ENCODE results near the gene GET4.
A peak's percentile ranks its signal among the peaks of the same experiment; 100 is the strongest.
"Not testable (repeated sequence)": the region's sequence is repeated elsewhere in the genome, so short reads cannot be mapped to it uniquely, and the experiment has no call there.

Gene GET4

DNA sequence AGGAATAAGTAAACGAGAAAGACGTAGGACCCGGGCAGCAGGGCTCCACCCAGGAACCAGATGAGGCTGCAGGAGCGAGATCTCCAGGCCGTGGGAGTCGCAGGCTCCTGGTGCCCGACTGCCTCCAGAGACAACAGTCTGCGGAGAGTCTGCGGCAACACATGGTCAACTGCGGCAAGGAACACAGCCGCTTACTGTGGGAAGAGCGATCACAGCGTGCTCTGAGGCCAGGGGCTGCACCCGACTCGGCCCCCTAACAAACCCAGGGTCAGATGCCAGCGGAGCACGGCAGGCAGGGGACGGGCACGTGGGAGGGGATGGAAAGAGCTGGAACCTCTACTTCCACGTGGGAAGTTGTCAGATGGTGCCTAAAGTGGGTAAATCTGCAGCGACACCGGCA, 26.6 kb downstream of the GET4 start:
- no peak for TF ChIP-seq ZNF274 (IDR thresholded peaks at IDR 0.05; ENCODE audit: low read depth, low read length)
- no peak for TF ChIP-seq SUZ12 (IDR thresholded peaks at IDR 0.05; ENCODE audit: extremely low read depth, insufficient read depth, insufficient read length)
- TF ChIP-seq YY1 (IDR thresholded peaks at IDR 0.05; ENCODE audit: insufficient read depth, insufficient read length) = no peak
- Histone ChIP-seq H3K36me3 (ENCODE audit: insufficient read depth, insufficient read length, low read length) (peaks cover 15% of the 10 kb centered on the region), H3K9me3 (ENCODE audit: insufficient read depth, low read length) (no peaks in the 10 kb centered on the region), H3K4me3 (ENCODE audit: insufficient read length, low read depth) (no peak overlapping the region), H3K27me3 (ENCODE audit: insufficient read depth, insufficient read length) (peaks cover 37% of the 10 kb centered on the region), H3K9ac (ENCODE audit: insufficient read length, low read depth) (peak overlapping the region; percentile 6), H3K4me1 (ENCODE audit: insufficient read depth, insufficient read length) (peaks cover 21% of the 10 kb centered on the region)
- DNase-seq (ENCODE audit: low read depth, low spot score) = no peak

DNA sequence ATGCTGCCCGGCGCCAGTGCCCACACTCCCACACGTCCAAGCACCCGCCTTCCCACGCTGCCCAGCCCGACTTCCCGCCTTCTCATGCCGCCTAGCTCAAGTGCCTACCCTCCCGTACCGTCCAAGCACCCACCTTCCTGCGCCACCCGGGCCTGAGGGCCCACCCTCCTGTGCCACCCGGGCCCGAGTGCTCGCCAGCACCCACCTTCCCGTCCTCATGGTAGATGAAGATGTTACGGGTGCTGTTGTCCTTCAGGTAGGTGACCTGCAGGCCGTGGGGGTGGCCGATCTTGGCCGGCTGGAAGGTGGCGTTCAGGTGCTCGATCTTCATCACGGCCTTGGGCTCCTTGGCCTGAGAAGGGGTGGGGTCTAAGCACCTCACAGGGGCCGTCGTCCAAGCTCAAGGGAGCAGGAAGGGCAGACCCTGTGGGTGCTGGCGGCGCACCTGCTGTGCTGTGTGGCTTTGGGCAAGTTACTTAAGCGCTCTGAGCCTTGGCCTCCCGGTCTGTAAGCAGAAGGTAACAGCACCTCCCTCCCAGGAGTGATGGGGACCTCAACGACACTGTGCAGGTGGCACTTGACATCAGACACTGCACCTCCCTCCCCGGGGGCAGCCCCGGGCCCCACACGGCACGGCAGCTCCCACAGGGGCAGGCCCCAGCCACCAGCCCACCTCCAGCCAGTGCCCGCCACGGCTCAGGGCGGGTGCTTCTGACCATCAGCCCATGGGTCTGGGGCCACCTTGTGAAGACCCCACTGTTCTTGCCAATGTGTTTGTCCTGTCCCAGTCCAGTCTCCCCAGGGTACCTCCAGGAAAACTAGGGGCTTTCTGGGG, 27.8 kb downstream of the GET4 start:
- Histone ChIP-seq H3K9me3 (ENCODE audit: insufficient read depth, low read length) (no peaks in the 10 kb centered on the region), H3K4me1 (ENCODE audit: insufficient read depth, insufficient read length) (peaks cover 17% of the 10 kb centered on the region), H3K27me3 (ENCODE audit: insufficient read depth, insufficient read length) (peaks cover 42% of the 10 kb centered on the region), H3K9ac (ENCODE audit: insufficient read length, low read depth) (no peak overlapping the region), H3K36me3 (ENCODE audit: insufficient read depth, insufficient read length, low read length) (peaks cover 4% of the 10 kb centered on the region), H3K4me3 (ENCODE audit: insufficient read length, low read depth) (no peak overlapping the region)
- no peak for DNase-seq (ENCODE audit: low read depth, low spot score)
- no peak for TF ChIP-seq SUZ12 (IDR thresholded peaks at IDR 0.05; ENCODE audit: extremely low read depth, insufficient read depth, insufficient read length)
- no peak for TF ChIP-seq YY1 (IDR thresholded peaks at IDR 0.05; ENCODE audit: insufficient read depth, insufficient read length)
- no peak for TF ChIP-seq ZNF274 (IDR thresholded peaks at IDR 0.05; ENCODE audit: low read depth, low read length)

DNA sequence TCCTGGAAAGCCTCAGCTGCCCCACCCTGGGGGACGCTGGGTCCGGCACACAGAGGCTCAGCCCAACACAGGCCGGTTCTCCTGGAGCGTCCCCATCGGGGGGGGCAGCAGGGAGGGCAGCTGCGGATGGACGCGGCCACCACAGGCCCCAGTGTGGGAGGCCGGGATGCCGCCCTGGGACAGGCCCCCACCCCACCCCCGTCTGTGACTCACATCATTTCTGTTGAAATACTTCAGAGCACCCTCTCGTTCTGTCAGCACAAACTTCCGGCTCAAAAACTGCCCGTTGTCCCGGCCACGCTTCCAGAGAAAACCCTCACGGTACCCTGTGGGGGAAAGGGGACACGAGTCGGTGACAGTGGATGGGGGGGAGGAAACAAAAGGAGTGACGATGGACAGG, 28.5 kb downstream of the GET4 start:
- H3K4me1 ChIP-seq (ENCODE audit: insufficient read depth, insufficient read length) = peaks cover 16% of the 10 kb centered on the region
- no peak for TF ChIP-seq SUZ12 (IDR thresholded peaks at IDR 0.05; ENCODE audit: extremely low read depth, insufficient read depth, insufficient read length)
- no peak for TF ChIP-seq YY1 (IDR thresholded peaks at IDR 0.05; ENCODE audit: insufficient read depth, insufficient read length)
- no peak for TF ChIP-seq ZNF274 (IDR thresholded peaks at IDR 0.05; ENCODE audit: low read depth, low read length)
- H3K9ac ChIP-seq (ENCODE audit: insufficient read length, low read depth) = no peak overlapping the region
- H3K9me3 ChIP-seq (ENCODE audit: insufficient read depth, low read length) = no peaks in the 10 kb centered on the region
- H3K4me3 ChIP-seq (ENCODE audit: insufficient read length, low read depth) = no peak overlapping the region
- H3K36me3 ChIP-seq (ENCODE audit: insufficient read depth, insufficient read length, low read length) = no peaks in the 10 kb centered on the region
- peaks cover 48% of the 10 kb centered on the region for H3K27me3 ChIP-seq (ENCODE audit: insufficient read depth, insufficient read length)
- no peak for DNase-seq (ENCODE audit: low read depth, low spot score)

DNA sequence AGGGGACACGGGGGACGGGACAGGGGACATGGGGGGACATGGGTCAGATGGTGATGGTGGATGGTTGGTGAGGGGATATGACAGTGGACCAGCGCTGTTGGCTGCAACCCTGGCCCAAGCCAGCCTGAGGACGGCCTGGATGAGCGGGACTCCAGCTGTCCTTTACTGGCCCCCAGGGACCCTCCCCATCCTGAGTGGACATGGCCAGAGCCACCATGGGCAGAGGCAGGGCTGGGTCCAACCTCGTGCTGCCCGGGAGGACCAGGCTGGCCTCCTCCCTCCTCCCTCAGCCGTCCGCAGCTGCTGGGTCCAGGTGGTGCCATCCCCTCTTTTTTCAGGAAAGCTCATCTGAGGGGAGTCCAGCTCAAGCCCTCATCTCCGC, 30.4 kb downstream of the GET4 start:
- Histone ChIP-seq H3K36me3 (ENCODE audit: insufficient read depth, insufficient read length, low read length) (no peaks in the 10 kb centered on the region), H3K4me1 (ENCODE audit: insufficient read depth, insufficient read length) (peaks cover 19% of the 10 kb centered on the region), H3K9me3 (ENCODE audit: insufficient read depth, low read length) (no peaks in the 10 kb centered on the region), H3K27me3 (ENCODE audit: insufficient read depth, insufficient read length) (peaks cover 48% of the 10 kb centered on the region), H3K9ac (ENCODE audit: insufficient read length, low read depth) (no peak overlapping the region), H3K4me3 (ENCODE audit: insufficient read length, low read depth) (no peak overlapping the region)
- no peak for TF ChIP-seq YY1 (IDR thresholded peaks at IDR 0.05; ENCODE audit: insufficient read depth, insufficient read length)
- TF ChIP-seq ZNF274 (IDR thresholded peaks at IDR 0.05; ENCODE audit: low read depth, low read length) = no peak
- TF ChIP-seq SUZ12 (IDR thresholded peaks at IDR 0.05; ENCODE audit: extremely low read depth, insufficient read depth, insufficient read length) = no peak
- DNase-seq (ENCODE audit: low read depth, low spot score) = no peak

DNA sequence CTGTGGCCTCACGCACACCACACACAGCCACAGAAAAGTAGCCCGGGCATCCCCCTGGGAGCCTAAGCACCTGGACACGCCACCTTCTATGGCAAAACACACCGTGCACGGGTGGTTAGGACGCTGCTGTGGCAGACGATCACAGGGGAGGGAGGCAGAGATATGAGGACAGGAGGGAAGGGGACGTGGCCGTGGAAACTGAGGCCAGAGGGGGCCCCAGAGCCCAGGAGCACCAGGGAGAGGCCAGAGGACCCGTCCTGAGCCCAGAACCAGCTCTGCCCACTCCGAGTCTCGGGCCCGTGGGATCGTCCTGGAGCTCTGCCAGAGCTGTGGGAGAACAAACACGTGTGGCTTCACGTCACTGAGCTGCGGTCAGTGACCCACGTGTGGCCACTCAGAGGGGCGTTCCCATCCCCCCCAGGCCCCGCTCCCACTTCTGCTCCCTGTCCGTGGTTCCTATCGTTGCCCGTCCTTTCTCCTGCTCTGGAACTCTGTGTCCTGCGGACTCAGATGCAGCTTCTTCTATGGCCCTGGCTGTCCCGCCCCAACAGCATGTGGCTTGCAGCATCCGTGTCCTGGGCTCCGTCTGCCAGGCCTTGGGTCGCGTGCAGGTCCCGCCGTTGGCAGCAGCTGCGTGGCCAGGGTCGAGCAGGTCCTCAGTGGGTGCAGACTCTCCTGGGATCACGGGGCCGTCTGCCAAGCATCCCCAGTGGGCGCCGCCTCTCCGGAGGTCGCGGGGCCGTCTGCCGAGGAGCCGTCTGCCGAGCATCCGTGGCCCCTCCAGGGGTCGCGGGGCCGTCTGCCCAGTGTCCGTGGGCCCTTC, 31.0 kb downstream of the GET4 start:
- no peak overlapping the region for H3K4me3 ChIP-seq (ENCODE audit: insufficient read length, low read depth)
- DNase-seq (ENCODE audit: low read depth, low spot score) = no peak
- H3K9ac ChIP-seq (ENCODE audit: insufficient read length, low read depth) = peak overlapping the region; percentile 4
- H3K36me3 ChIP-seq (ENCODE audit: insufficient read depth, insufficient read length, low read length) = no peaks in the 10 kb centered on the region
- peaks cover 22% of the 10 kb centered on the region for H3K4me1 ChIP-seq (ENCODE audit: insufficient read depth, insufficient read length)
- TF ChIP-seq YY1 (IDR thresholded peaks at IDR 0.05; ENCODE audit: insufficient read depth, insufficient read length) (no peak), ZNF274 (IDR thresholded peaks at IDR 0.05; ENCODE audit: low read depth, low read length) (no peak), SUZ12 (IDR thresholded peaks at IDR 0.05; ENCODE audit: extremely low read depth, insufficient read depth, insufficient read length) (no peak)
- H3K27me3 ChIP-seq (ENCODE audit: insufficient read depth, insufficient read length) = peaks cover 48% of the 10 kb centered on the region
- H3K9me3 ChIP-seq (ENCODE audit: insufficient read depth, low read length) = no peaks in the 10 kb centered on the region

DNA sequence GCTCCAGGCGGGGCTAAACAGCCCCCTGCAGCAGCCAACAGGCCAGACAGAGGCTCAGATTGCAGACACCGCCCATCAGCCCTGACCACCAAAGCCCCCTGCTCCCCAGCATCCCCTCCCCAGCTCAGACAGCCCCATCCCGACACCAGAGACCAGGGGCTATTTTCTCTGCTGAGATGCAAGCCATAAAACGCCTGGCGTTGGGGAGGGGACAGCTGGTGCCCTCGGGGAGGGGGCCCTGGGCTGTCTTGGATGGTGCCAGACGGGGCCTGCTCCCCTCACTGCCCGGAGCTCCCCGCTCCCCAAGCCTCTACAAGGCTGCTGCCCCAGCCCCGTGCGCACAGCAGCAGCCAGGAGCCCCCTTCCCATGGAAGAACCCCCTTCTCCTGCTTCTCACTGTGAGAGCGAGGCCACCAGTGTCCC, 31.8 kb downstream of the GET4 start:
- no peak for DNase-seq (ENCODE audit: low read depth, low spot score)
- Histone ChIP-seq H3K36me3 (ENCODE audit: insufficient read depth, insufficient read length, low read length) (no peaks in the 10 kb centered on the region), H3K9ac (ENCODE audit: insufficient read length, low read depth) (peak overlapping the region; percentile 74), H3K9me3 (ENCODE audit: insufficient read depth, low read length) (no peaks in the 10 kb centered on the region), H3K27me3 (ENCODE audit: insufficient read depth, insufficient read length) (peaks cover 48% of the 10 kb centered on the region), H3K4me1 (ENCODE audit: insufficient read depth, insufficient read length) (peaks cover 22% of the 10 kb centered on the region), H3K4me3 (ENCODE audit: insufficient read length, low read depth) (peak overlapping the region; percentile 10)
- no peak for TF ChIP-seq ZNF274 (IDR thresholded peaks at IDR 0.05; ENCODE audit: low read depth, low read length)
- no peak for TF ChIP-seq YY1 (IDR thresholded peaks at IDR 0.05; ENCODE audit: insufficient read depth, insufficient read length)
- no peak for TF ChIP-seq SUZ12 (IDR thresholded peaks at IDR 0.05; ENCODE audit: extremely low read depth, insufficient read depth, insufficient read length)

DNA sequence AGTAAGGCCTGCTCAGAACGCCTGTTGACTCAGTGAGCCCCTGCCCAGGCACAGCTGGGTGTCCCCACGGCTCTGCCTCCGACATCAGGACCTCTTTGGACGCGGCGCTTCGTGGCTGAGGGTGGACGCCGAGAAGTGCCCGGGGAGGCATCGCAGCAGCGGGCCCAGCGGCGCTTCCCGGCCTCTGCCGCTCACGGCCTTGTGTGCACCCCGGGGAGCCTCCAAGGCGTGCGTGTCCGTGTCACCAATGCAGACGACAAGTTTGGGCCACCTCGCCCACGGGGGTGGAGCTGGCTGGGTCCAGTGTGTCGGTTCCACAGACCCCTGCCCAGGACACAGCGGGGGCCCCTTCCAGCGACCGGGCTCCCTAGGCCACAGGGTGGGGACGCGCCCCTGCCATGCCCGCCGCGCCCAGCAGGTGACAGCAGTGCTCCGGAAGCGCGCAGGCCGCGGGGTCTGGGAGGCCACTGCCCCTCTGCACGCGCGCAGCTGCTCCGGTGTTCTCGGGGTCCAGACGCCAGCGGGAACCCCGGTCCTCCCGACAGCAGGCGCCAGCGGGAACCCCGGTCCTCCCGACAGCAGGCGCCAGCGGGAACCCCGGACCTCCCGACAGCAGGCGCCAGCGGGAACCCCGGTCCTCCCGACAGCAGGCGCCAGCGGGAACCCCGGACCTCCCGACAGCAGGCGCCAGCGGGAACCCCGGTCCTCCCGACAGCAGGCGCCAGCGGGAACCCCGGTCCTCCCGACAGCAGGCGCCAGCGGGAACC, 32.4 kb downstream of the GET4 start:
- peaks cover 22% of the 10 kb centered on the region for H3K4me1 ChIP-seq (ENCODE audit: insufficient read depth, insufficient read length)
- H3K9ac ChIP-seq (ENCODE audit: insufficient read length, low read depth) = peak overlapping the region; percentile 74
- not testable (repeated sequence) for H3K36me3 ChIP-seq (ENCODE audit: insufficient read depth, insufficient read length, low read length); H3K9me3 ChIP-seq (ENCODE audit: insufficient read depth, low read length)
- peak overlapping the region; percentile 10 for H3K4me3 ChIP-seq (ENCODE audit: insufficient read length, low read depth)
- peaks cover 44% of the 10 kb centered on the region for H3K27me3 ChIP-seq (ENCODE audit: insufficient read depth, insufficient read length)
- peak; percentile 46 for DNase-seq (ENCODE audit: low read depth, low spot score)
